HG03139 (cell line): ENCODE data around the gene TFDP2.
"Not testable (repeated sequence)": the region's sequence is repeated elsewhere in the genome, so short reads cannot be mapped to it uniquely, and the experiment has no call there.

ENCODE experiments used
- ATAC-seq: cut with Tn5 transposase; IDR thresholded peaks from one replicate; pipeline ENCODE4 v1.9.1; 2021; ENCODE audit not compliant: unreplicated experiment

The TFDP2 gene

GRCh38 chr3:142148792-142149672, at the start of gene TFDP2:
Gene TFDP2, minus strand, starts transcription at chr3:142149544. Its CDS starts 47,795 bp downstream, at chr3:142101749.
- peak; percentile 99 for ATAC-seq

GRCh38 chr3:142188846-142189245, 39.5 kb upstream of the TFDP2 start:
- no peak for ATAC-seq

- ATAC-seq, result no peak
Observed at GRCh38 chr3:142180761-142181362, 31.5 kb upstream of the TFDP2 start.

- no peak for ATAC-seq
Observed at GRCh38 chr3:142175478-142175877, 26.1 kb upstream of the TFDP2 start.

- ATAC-seq, result no peak
Observed at GRCh38 chr3:142174559-142174958, 25.2 kb upstream of the TFDP2 start.

GRCh38 chr3:142168514-142168913, 19.2 kb upstream of the TFDP2 start:
- no peak for ATAC-seq

GRCh38 chr3:142165194-142165593, 15.8 kb upstream of the TFDP2 start:
- no peak for ATAC-seq

- no peak for ATAC-seq
Observed at GRCh38 chr3:142159083-142159740, 9.9 kb upstream of the TFDP2 start.

GRCh38 chr3:142154186-142154585, 4.8 kb upstream of the TFDP2 start:
- no peak for ATAC-seq

- no peak for ATAC-seq
Observed at GRCh38 chr3:142152384-142152783, 3.0 kb upstream of the TFDP2 start.

GRCh38 chr3:142151828-142152227, 2.5 kb upstream of the TFDP2 start:
- ATAC-seq, result no peak

GRCh38 chr3:142151240-142151639, 1.9 kb upstream of the TFDP2 start:
- ATAC-seq, result no peak

GRCh38 chr3:142150271-142150670, 927 bp upstream of the TFDP2 start:
- ATAC-seq, result no peak

- no peak for ATAC-seq
Observed at GRCh38 chr3:142149673-142149992, 289 bp upstream of the TFDP2 start.

GRCh38 chr3:142148044-142148791, 1.1 kb downstream of the TFDP2 start:
- no peak for ATAC-seq

GRCh38 chr3:142144587-142144986, 4.8 kb downstream of the TFDP2 start:
- ATAC-seq, result not testable (repeated sequence)

GRCh38 chr3:142140608-142141285, 8.6 kb downstream of the TFDP2 start:
- ATAC-seq, result not testable (repeated sequence)

GRCh38 chr3:142137089-142137488, 12.3 kb downstream of the TFDP2 start:
- not testable (repeated sequence) for ATAC-seq

- ATAC-seq, result no peak
Observed at GRCh38 chr3:142134799-142135325, 14.5 kb downstream of the TFDP2 start.

GRCh38 chr3:142129516-142130171, 19.7 kb downstream of the TFDP2 start:
- ATAC-seq, result no peak
